SK-N-SH (cell line): Measurements from ENCODE around the gene BRICD5. TPM values are rescaled to one million over a fixed set of nuclear protein-coding genes. Genes with fewer than 3 reads are reported as not detected.

Experiments used
- CTCF ChIA-PET: fragments of 300-600, 350-600 bp; formaldehyde crosslinking; extraction: SDS; loops from one replicate; lab custom pipeline; 2021; lab: Yijun Ruan, JAX
- POLR2A ChIA-PET: fragments of 350-600 bp; sonication (Branson Sonifier 250); formaldehyde crosslinking; extraction: SDS; loops from one replicate; lab custom pipeline; 2020; ENCODE audit warnings: antibody characterized with exemption, inconsistent platforms; lab: Yijun Ruan, JAX
- DNase-seq: peaks from one replicate; pipeline ENCODE4 v3.0.0; 2012
- H2AFZ ChIP-seq: fragments of 200-600 bp; sonication (generic); 2 replicates; pipeline ENCODE4 v1.8.1; 2016; ENCODE audit warnings: antibody characterized with exemption, mild to moderate bottlenecking, low read depth
- H3F3A ChIP-seq: fragments of 200-600 bp; sonication (generic); replicated peaks from 2 replicates; pipeline ENCODE3; 2016; ENCODE audit warnings: antibody characterized with exemption, mild to moderate bottlenecking; ENCODE audit not compliant: insufficient read depth
- H3K27ac ChIP-seq, 2 experiments: fragments of 200-500 bp in 1 of 2; fragments of 200-600 bp in 1 of 2; sonication (Bioruptor generic) in 1 of 2; sonication (generic), shearing (Covaris generic) in 1 of 2; 2 replicates each; pipeline versions ENCODE4 v1.5.1 to v1.6.1; 2014 to 2016; ENCODE audit warnings: low read depth in 2 of 2, inconsistent platforms in 1 of 2, low read length in 1 of 2, mild to moderate bottlenecking in 1 of 2, mixed read lengths in 1 of 2
- H3K27me3 ChIP-seq: fragments of 200-600 bp; sonication (generic), shearing (Covaris generic); 2 replicates; pipeline ENCODE4 v1.6.1; 2016; ENCODE audit warnings: mixed run types; ENCODE audit not compliant: insufficient read depth
- H3K36me3 ChIP-seq, 2 experiments: fragments of 200-500 bp in 1 of 2; fragments of 200-600 bp in 1 of 2; sonication (Bioruptor generic) in 1 of 2; sonication (generic) in 1 of 2; replicated peaks in 1 of 2; 2 replicates each; pipeline versions ENCODE3 to v1.5.1; 2014 to 2016; ENCODE audit warnings: low read length in 1 of 2, mild to moderate bottlenecking in 1 of 2; ENCODE audit not compliant: insufficient read depth in 2 of 2, control insufficient read depth in 1 of 2
- H3K4me1 ChIP-seq, 2 experiments: fragments of 200-500 bp in 1 of 2; fragments of 200-600 bp in 1 of 2; sonication (Bioruptor generic) in 1 of 2; sonication (generic), shearing (Covaris generic) in 1 of 2; 2 replicates each; pipeline versions ENCODE4 v1.5.1 to v1.6.1; 2014 to 2016; ENCODE audit warnings: low read depth in 1 of 2, low read length in 1 of 2, mixed run types in 1 of 2; ENCODE audit not compliant: insufficient read depth in 2 of 2, control insufficient read depth in 1 of 2
- H3K4me2 ChIP-seq: fragments of 200-600 bp; sonication (generic), shearing (Covaris generic); 2 replicates; pipeline ENCODE4 v1.6.1; 2017; ENCODE audit warnings: mixed run types
- H3K4me3 ChIP-seq, 2 experiments: fragments of 200-500 bp in 1 of 2; fragments of 200-600 bp in 1 of 2; sonication (Bioruptor generic) in 1 of 2; sonication (generic), shearing (Covaris generic) in 1 of 2; 2 replicates each; pipeline versions ENCODE4 v1.5.1 to v1.8.1; 2014 to 2016; ENCODE audit warnings: low read depth in 2 of 2, inconsistent platforms in 1 of 2, low read length in 1 of 2, mild to moderate bottlenecking in 1 of 2, mixed read lengths in 1 of 2, moderate library complexity in 1 of 2
- H3K79me2 ChIP-seq: fragments of 200-600 bp; sonication (generic); 2 replicates; pipeline ENCODE4 v1.8.1; 2017; ENCODE audit warnings: mild to moderate bottlenecking; ENCODE audit not compliant: insufficient read depth
- H3K9ac ChIP-seq: fragments of 200-600 bp; sonication (generic); 2 replicates; pipeline ENCODE4 v1.6.1; 2017; ENCODE audit warnings: mixed run types
- H3K9me2 ChIP-seq: fragments of 200-600 bp; sonication (generic); 2 replicates; pipeline ENCODE4 v1.6.1; 2017; ENCODE audit warnings: mixed run types
- H3K9me3 ChIP-seq: fragments of 200-600 bp; sonication (generic); 2 replicates; pipeline ENCODE4 v1.6.1; 2017; ENCODE audit warnings: mixed run types, mild to moderate bottlenecking, moderate library complexity
- H4K20me1 ChIP-seq: fragments of 200-600 bp; sonication (generic); 2 replicates; pipeline ENCODE4 v1.6.1; 2017; ENCODE audit warnings: mild to moderate bottlenecking, mixed run types; ENCODE audit not compliant: insufficient read depth
- CHD2 ChIP-seq: fragments of 150-350 bp; IDR thresholded peaks from 2 replicates; pipeline ENCODE4 v1.6.1; 2018; ENCODE audit warnings: low read length; ENCODE audit not compliant: partially characterized antibody
- EP300 ChIP-seq, 2 experiments: IDR thresholded peaks; 2 replicates each; pipeline versions ENCODE4 v1.4.0 to v1.6.1; 2012; ENCODE audit warnings: borderline replicate concordance in 1 of 2, low read depth in 1 of 2, low read length in 1 of 2
- FOSL2 ChIP-seq: IDR thresholded peaks from 2 replicates; pipeline ENCODE4 v1.4.0; 2012; ENCODE audit warnings: low read depth, mild to moderate bottlenecking, moderate library complexity, borderline replicate concordance
- FOXM1 ChIP-seq: IDR thresholded peaks from 2 replicates; pipeline ENCODE4 v1.4.0; 2012; ENCODE audit warnings: low read depth, mild to moderate bottlenecking
- GABPA ChIP-seq: IDR thresholded peaks from 2 replicates; pipeline ENCODE4 v1.4.0; 2012; ENCODE audit warnings: low read depth, mild to moderate bottlenecking
- MAX ChIP-seq: IDR thresholded peaks from 2 replicates; pipeline ENCODE4 v1.4.0; 2012; ENCODE audit warnings: low read depth
- MEF2A ChIP-seq: IDR thresholded peaks from 2 replicates; pipeline ENCODE4 v1.4.0; 2012; ENCODE audit warnings: low read depth, borderline replicate concordance
- NRF1 ChIP-seq: IDR thresholded peaks from 2 replicates; pipeline ENCODE4 v1.6.1; 2012; ENCODE audit warnings: low read depth, mild to moderate bottlenecking, low read length
- RFX5 ChIP-seq: IDR thresholded peaks from 2 replicates; pipeline ENCODE4 v1.6.1; 2012; ENCODE audit warnings: mild to moderate bottlenecking, improper control_type of control experiment, low read length
- RXRA ChIP-seq: IDR thresholded peaks from 2 replicates; pipeline ENCODE4 v1.4.0; 2012; ENCODE audit warnings: low read depth, mild to moderate bottlenecking, borderline replicate concordance
- SIN3A ChIP-seq: IDR thresholded peaks from 2 replicates; pipeline ENCODE4 v1.6.1; 2012; ENCODE audit warnings: low read depth, mild to moderate bottlenecking, low read length, moderate library complexity, borderline replicate concordance
- TEAD4 ChIP-seq: IDR thresholded peaks from 2 replicates; pipeline ENCODE4 v1.4.0; 2012; ENCODE audit warnings: mild to moderate bottlenecking, borderline replicate concordance; ENCODE audit not compliant: insufficient read depth
- USF2 ChIP-seq: fragments of 150-350 bp; IDR thresholded peaks from 2 replicates; pipeline ENCODE4 v1.6.1; 2017; ENCODE audit warnings: antibody characterized with exemption, low read length, low read depth, borderline replicate concordance
- ZBTB33 ChIP-seq: IDR thresholded peaks from 2 replicates; pipeline ENCODE4 v1.4.0; 2012; ENCODE audit warnings: low read depth, borderline replicate concordance
- WGBS: methylation state at CpG from one replicate; pipeline ENCODE4 v1.1.6; 2017; ENCODE audit warnings: low lambda C conversion rate; 5-methylcytosine and 5-hydroxymethylcytosine counted together
- polyA plus RNA-seq, 3 experiments: library from polyadenylated mRNA; depleted of rRNA; stranded (reverse); fragments of >200 nt; gene quantifications; 2 replicates each; pipeline ENCODE4 v1.2.3, GENCODE V29; 2012

BRICD5 gene
- polyA plus RNA-seq, 1 of the 3 experiments (the other 2 are of a cell fraction), result 2.3 TPM

GRCh38 chr16:2184962-2185361 lies 25.7 kb downstream of the BRICD5 start:
- 100% methylated on average over 2 of the region's 20 CpGs for WGBS

GRCh38 chr16:2184346-2184745 lies 26.3 kb downstream of the BRICD5 start:
- H3K9me3 ChIP-seq, result no peaks in the 10 kb centered on the region
- POLR2A ChIA-PET, result interaction anchor here (1.3 kb wide), 1 partner anchor 29 kb away, joined by 4 read pairs; the partner anchor contains the start of gene TRAF7
- H3K4me1 ChIP-seq, result no peaks in the 10 kb centered on the region

More at GRCh38 chr16:2184962-2185361, 25.7 kb downstream of the BRICD5 start:
- no peak overlapping the region for H3K4me3 ChIP-seq
- POLR2A ChIA-PET, result no interaction called here
- H4K20me1 ChIP-seq, result no peaks in the 10 kb centered on the region
- no peaks in the 10 kb centered on the region for H3F3A ChIP-seq
- DNase-seq, result no peak
- CTCF ChIA-PET, result interaction anchor here (3.9 kb wide), 1 partner anchor 10 kb away, joined by 19 read pairs; the partner anchor contains the start of gene CASKIN1
- H3K9ac ChIP-seq, result no peak overlapping the region
- peaks cover 0 to 2% of the 10 kb centered on the region in 2 experiments for H3K36me3 ChIP-seq
- no peak overlapping the region for H3K27ac ChIP-seq
- no peaks in the 10 kb centered on the region for H3K27me3 ChIP-seq
- H3K4me1 ChIP-seq, result no peaks in the 10 kb centered on the region
- no peak overlapping the region for H3K4me2 ChIP-seq
- H3K79me2 ChIP-seq, result no peaks in the 10 kb centered on the region
- no peak overlapping the region for H2AFZ ChIP-seq
- TF ChIP-seq RFX5 (no peak), ZBTB33 (no peak), SIN3A (no peak), CHD2 (no peak), MAX (no peak), GABPA (no peak), USF2 (no peak), MEF2A (no peak), EP300 (IDR thresholded peaks at IDR 0.05; ENCODE audit: borderline replicate concordance in 1 of 2, low read depth in 1 of 2, low read length in 1 of 2) (no peak)
- no peaks in the 10 kb centered on the region for H3K9me3 ChIP-seq
- no peaks in the 10 kb centered on the region for H3K9me2 ChIP-seq

More at GRCh38 chr16:2184346-2184745, 26.3 kb downstream of the BRICD5 start:
- Histone ChIP-seq H2AFZ (no peak overlapping the region), H3F3A (no peaks in the 10 kb centered on the region), H3K79me2 (no peaks in the 10 kb centered on the region), H3K4me2 (no peak overlapping the region), H3K9ac (no peak overlapping the region), H3K27me3 (no peaks in the 10 kb centered on the region), H3K9me2 (no peaks in the 10 kb centered on the region), H3K4me3 (no peak overlapping the region), H3K27ac (no peak overlapping the region), H4K20me1 (no peaks in the 10 kb centered on the region), H3K36me3 (peaks cover 0 to 2% of the 10 kb centered on the region in 2 experiments)
- no peak for TF ChIP-seq TEAD4
- no peak for TF ChIP-seq MAX
- no peak for TF ChIP-seq RXRA
- TF ChIP-seq FOSL2, result no peak
- no peak for TF ChIP-seq FOXM1
- TF ChIP-seq NRF1, result no peak
- CTCF ChIA-PET, result interaction anchor here (3.9 kb wide), 1 partner anchor 11 kb away, joined by 19 read pairs; the partner anchor contains the start of gene CASKIN1
- no peak for DNase-seq
- 96% methylated on average over 13 of the region's 19 CpGs for WGBS
